GM23338 (cell line): ENCODE measurements around the gene KLHL13.

Experiments used
- CTCF ChIP-seq, 2 experiments: fragments of 200-600 bp in 1 of 2; sonication (generic) in 1 of 2; conservative IDR thresholded peaks; 2 replicates each; pipeline versions ENCODE4 v1.5.1 to v1.6.1; 2016 to 2017; ENCODE audit warnings: antibody characterized with exemption in 2 of 2, low read depth in 2 of 2, mild to moderate bottlenecking in 2 of 2, moderate library complexity in 1 of 2
- EZH2 ChIP-seq: fragments of 200-600 bp; sonication (generic); IDR thresholded peaks from one replicate; pipeline ENCODE4 v1.8.0; 2017; ENCODE audit warnings: antibody characterized with exemption, mild to moderate bottlenecking, low read depth; ENCODE audit not compliant: unreplicated experiment
- EZH2phosphoT487 ChIP-seq: fragments of 200-600 bp; sonication (generic); IDR thresholded peaks from one replicate; pipeline ENCODE4 v1.8.1; 2018; ENCODE audit warnings: antibody characterized with exemption; ENCODE audit not compliant: unreplicated experiment
- POLR2AphosphoS5 ChIP-seq: IDR thresholded peaks from 2 replicates; pipeline ENCODE4 v1.6.1; 2016; ENCODE audit warnings: antibody characterized with exemption, low read depth

GRCh38 chrX:117919755-117920154 is 196.9 kb downstream of the KLHL13 start:
- TF ChIP-seq CTCF (conservative IDR thresholded peaks at IDR 0.05; ENCODE audit: low read depth in 2 of 2) (no peak), EZH2 (no peak), POLR2AphosphoS5 (no peak), EZH2phosphoT487 (no peak)
